Measurements from ENCODE around the gene PPP2R5C.

The PPP2R5C gene

DNA sequence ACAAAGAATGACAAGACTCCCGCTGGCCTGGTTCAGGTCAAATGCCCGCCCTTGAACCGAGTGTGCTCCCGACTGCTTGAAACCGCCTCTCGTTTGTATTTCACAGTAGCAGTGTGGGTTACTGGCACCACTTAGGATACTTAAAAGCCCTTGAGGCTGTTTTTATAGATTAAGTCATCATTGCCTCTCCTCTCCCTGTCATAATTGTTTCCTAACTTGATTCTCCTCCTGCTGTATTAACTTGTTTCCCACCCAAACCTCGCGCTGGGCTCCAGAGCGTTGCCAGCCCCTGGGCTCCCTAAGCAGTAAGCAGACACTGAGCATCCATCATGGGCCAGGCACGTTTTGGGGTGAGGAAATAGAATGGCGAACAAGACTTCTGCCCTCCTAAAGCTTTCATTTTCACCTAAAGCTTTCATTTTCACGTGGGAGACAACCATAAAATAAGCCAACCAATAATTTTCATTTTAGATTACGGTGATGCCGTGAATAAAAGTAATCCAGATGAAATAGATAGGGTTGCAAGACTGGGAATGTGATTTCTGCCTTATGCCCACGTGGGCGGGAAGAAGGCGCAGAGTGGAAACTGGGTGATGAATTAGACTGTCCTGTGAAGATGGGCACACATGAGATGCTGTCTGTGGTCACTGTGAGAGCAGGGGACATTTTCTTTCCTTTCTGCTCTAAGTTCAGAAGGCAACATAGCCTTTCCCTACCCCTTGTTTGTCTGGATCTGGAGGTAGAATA, 97.5 kb downstream of the PPP2R5C start:
- TF ChIP-seq, protein P1, sequence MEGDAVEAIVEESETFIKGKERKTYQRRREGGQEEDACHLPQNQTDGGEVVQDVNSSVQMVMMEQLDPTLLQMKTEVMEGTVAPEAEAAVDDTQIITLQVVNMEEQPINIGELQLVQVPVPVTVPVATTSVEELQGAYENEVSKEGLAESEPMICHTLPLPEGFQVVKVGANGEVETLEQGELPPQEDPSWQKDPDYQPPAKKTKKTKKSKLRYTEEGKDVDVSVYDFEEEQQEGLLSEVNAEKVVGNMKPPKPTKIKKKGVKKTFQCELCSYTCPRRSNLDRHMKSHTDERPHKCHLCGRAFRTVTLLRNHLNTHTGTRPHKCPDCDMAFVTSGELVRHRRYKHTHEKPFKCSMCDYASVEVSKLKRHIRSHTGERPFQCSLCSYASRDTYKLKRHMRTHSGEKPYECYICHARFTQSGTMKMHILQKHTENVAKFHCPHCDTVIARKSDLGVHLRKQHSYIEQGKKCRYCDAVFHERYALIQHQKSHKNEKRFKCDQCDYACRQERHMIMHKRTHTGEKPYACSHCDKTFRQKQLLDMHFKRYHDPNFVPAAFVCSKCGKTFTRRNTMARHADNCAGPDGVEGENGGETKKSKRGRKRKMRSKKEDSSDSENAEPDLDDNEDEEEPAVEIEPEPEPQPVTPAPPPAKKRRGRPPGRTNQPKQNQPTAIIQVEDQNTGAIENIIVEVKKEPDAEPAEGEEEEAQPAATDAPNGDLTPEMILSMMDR (conservative IDR thresholded peaks at IDR 0.05; ENCODE audit: low read depth, low read length): no peak
- Histone ChIP-seq H3K4me1 (ENCODE audit: low read depth, poor library complexity, severe bottlenecking) (peaks cover 26% of the 10 kb centered on the region), H3K27me3 (ENCODE audit: insufficient read depth, low read depth) (no peaks in the 10 kb centered on the region), H3K4me3 (IDR thresholded peaks at IDR 0.05; ENCODE audit: insufficient read depth, low read depth, low read length) (no peak overlapping the region), H3K9ac (no peak overlapping the region), H3K4me2 (no peak overlapping the region), H3K36me3 (ENCODE audit: insufficient read depth) (no peaks in the 10 kb centered on the region), H3K27ac (no peak overlapping the region), H4K20me1 (ENCODE audit: insufficient read depth) (no peaks in the 10 kb centered on the region; the same call in 1 of the 2 replicates), H2AFZ (ENCODE audit: low read depth) (no peak overlapping the region), H3K79me2 (ENCODE audit: insufficient read depth, low read depth) (peaks cover 27% of the 10 kb centered on the region)

DNA sequence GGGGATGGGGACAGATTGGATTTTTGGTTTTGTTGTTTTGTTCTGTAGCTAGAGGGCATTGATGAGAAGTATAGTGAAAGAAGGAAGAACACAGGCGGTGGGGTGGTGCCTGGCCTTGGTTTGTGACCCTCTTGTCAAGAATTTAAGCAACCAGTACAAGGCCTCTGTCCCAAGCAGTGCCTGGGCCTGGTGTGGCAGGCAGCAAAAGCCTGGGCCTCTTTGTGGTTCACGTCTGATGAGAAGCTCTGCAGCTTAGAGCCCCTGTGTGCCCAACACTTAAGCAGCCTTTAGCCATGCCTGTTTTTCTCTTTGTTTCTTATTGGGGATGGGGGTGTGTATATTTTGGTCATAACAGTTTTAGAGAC, 98.0 kb downstream of the PPP2R5C start:
- Histone ChIP-seq H3K27ac (no peak overlapping the region), H3K27me3 (ENCODE audit: insufficient read depth, low read depth) (no peaks in the 10 kb centered on the region), H3K79me2 (ENCODE audit: insufficient read depth, low read depth) (peaks cover 22% of the 10 kb centered on the region), H3K36me3 (ENCODE audit: insufficient read depth) (no peaks in the 10 kb centered on the region), H3K4me3 (IDR thresholded peaks at IDR 0.05; ENCODE audit: insufficient read depth, low read depth, low read length) (no peak overlapping the region), H4K20me1 (ENCODE audit: insufficient read depth) (no peaks in the 10 kb centered on the region; the same call in 1 of the 2 replicates), H3K4me2 (no peak overlapping the region), H3K9ac (no peak overlapping the region), H3K4me1 (ENCODE audit: low read depth, poor library complexity, severe bottlenecking) (peaks cover 26% of the 10 kb centered on the region), H2AFZ (ENCODE audit: low read depth) (no peak overlapping the region)
- TF ChIP-seq, protein P1 (conservative IDR thresholded peaks at IDR 0.05; ENCODE audit: low read depth, low read length): no peak

DNA sequence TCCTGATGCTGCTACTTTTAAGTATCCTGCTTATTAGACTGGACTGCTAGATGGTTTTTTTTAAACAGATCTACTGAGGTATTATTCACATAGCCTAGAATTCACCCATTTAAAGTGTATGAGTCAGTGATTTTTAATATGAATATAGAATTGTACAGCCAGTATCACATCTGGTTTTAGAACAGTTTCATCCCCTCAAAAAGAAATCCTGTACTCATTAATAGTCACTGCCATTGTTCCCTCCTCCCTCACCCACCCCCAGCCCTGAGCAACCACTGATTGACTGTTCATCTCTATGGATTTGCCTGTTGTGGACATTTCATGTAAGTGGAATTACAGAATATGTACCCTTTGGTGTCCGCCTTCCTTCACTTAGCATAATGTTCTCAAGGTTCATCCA, 98.4 kb downstream of the PPP2R5C start:
- Histone ChIP-seq H2AFZ (ENCODE audit: low read depth) (no peak overlapping the region), H4K20me1 (ENCODE audit: insufficient read depth) (no peaks in the 10 kb centered on the region; the same call in 1 of the 2 replicates), H3K4me2 (no peak overlapping the region), H3K36me3 (ENCODE audit: insufficient read depth) (no peaks in the 10 kb centered on the region), H3K4me3 (IDR thresholded peaks at IDR 0.05; ENCODE audit: insufficient read depth, low read depth, low read length) (no peak overlapping the region), H3K4me1 (ENCODE audit: low read depth, poor library complexity, severe bottlenecking) (peaks cover 26% of the 10 kb centered on the region), H3K27ac (no peak overlapping the region), H3K9ac (no peak overlapping the region), H3K79me2 (ENCODE audit: insufficient read depth, low read depth) (peaks cover 21% of the 10 kb centered on the region), H3K27me3 (ENCODE audit: insufficient read depth, low read depth) (no peaks in the 10 kb centered on the region)
- TF ChIP-seq, protein P1 (conservative IDR thresholded peaks at IDR 0.05; ENCODE audit: low read depth, low read length): no peak

DNA sequence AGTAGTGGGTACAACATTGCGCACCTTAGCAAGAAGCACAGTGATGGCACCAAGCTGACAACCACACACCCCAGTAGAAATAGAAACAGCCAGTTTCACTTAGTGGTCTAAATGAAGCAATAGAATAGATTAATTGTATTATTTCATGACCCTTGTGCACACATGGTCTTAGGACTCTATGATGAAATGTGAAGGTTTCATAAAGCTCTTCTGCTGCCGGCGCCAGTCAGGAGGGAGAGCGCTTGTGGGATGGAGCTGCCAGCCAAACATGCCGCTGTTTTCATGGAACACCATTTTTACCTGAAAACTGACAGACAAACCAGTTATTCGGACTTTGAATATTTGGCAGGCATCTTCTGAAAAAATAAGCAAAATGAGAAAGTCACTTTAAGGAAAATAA, 100.0 kb downstream of the PPP2R5C start:
- peaks cover 26% of the 10 kb centered on the region for H3K4me1 ChIP-seq (ENCODE audit: low read depth, poor library complexity, severe bottlenecking)
- H4K20me1 ChIP-seq (ENCODE audit: insufficient read depth): no peaks in the 10 kb centered on the region; the same call in 1 of the 2 replicates
- no peaks in the 10 kb centered on the region for H3K27me3 ChIP-seq (ENCODE audit: insufficient read depth, low read depth)
- H2AFZ ChIP-seq (ENCODE audit: low read depth): no peak overlapping the region
- H3K4me3 ChIP-seq (IDR thresholded peaks at IDR 0.05; ENCODE audit: insufficient read depth, low read depth, low read length): no peak overlapping the region
- no peak overlapping the region for H3K27ac ChIP-seq
- H3K79me2 ChIP-seq (ENCODE audit: insufficient read depth, low read depth): peaks cover 11% of the 10 kb centered on the region
- no peaks in the 10 kb centered on the region for H3K36me3 ChIP-seq (ENCODE audit: insufficient read depth)
- no peak overlapping the region for H3K9ac ChIP-seq
- TF ChIP-seq, protein P1 (conservative IDR thresholded peaks at IDR 0.05; ENCODE audit: low read depth, low read length): no peak
- H3K4me2 ChIP-seq: no peak overlapping the region
